ENCODE data around the gene CRADD.

Gene CRADD

GRCh38 chr12:93696462-93696861 lies 19.3 kb downstream of the CRADD start:
- Histone ChIP-seq H3K36me3 (ENCODE audit: control insufficient read depth, insufficient read depth, low read length, severe bottlenecking) (no peaks in the 10 kb centered on the region), H3K4me3 (ENCODE audit: low read length) (no peak overlapping the region), H3K9me3 (ENCODE audit: control insufficient read depth, low read length) (no peaks in the 10 kb centered on the region), H3K9ac (ENCODE audit: low read length) (no peak overlapping the region), H3K27me3 (replicated peaks; ENCODE audit: control insufficient read depth, insufficient read depth, low read length) (no peaks in the 10 kb centered on the region), H3K4me1 (ENCODE audit: control insufficient read depth, insufficient read depth, low read length) (peaks cover 29% of the 10 kb centered on the region)
- no peak for DNase-seq (ENCODE audit: low read depth)

GRCh38 chr12:93698307-93699092 lies 21.3 kb downstream of the CRADD start:
- Histone ChIP-seq H3K9ac (ENCODE audit: low read length) (peak overlapping the region; percentile 4), H3K4me3 (ENCODE audit: low read length) (no peak overlapping the region)
- peak; percentile 42 for DNase-seq (ENCODE audit: low read depth)

GRCh38 chr12:93699271-93700145 lies 22.3 kb downstream of the CRADD start:
- peaks cover 36% of the 10 kb centered on the region for H3K4me1 ChIP-seq (ENCODE audit: control insufficient read depth, insufficient read depth, low read length)
- no peak overlapping the region for H3K9ac ChIP-seq (ENCODE audit: low read length)
- no peaks in the 10 kb centered on the region for H3K9me3 ChIP-seq (ENCODE audit: control insufficient read depth, low read length)
- no peaks in the 10 kb centered on the region for H3K27me3 ChIP-seq (replicated peaks; ENCODE audit: control insufficient read depth, insufficient read depth, low read length)
- H3K36me3 ChIP-seq (ENCODE audit: control insufficient read depth, insufficient read depth, low read length, severe bottlenecking), result no peaks in the 10 kb centered on the region
- DNase-seq (ENCODE audit: low read depth), result peak; percentile 79
- no peak overlapping the region for H3K4me3 ChIP-seq (ENCODE audit: low read length)

More at GRCh38 chr12:93698307-93699092, 21.3 kb downstream of the CRADD start:
- Histone ChIP-seq H3K4me1 (ENCODE audit: control insufficient read depth, insufficient read depth, low read length) (peaks cover 30% of the 10 kb centered on the region), H3K9me3 (ENCODE audit: control insufficient read depth, low read length) (no peaks in the 10 kb centered on the region), H3K27me3 (replicated peaks; ENCODE audit: control insufficient read depth, insufficient read depth, low read length) (no peaks in the 10 kb centered on the region), H3K36me3 (ENCODE audit: control insufficient read depth, insufficient read depth, low read length, severe bottlenecking) (no peaks in the 10 kb centered on the region)

- Histone ChIP-seq H3K36me3 (ENCODE audit: control insufficient read depth, insufficient read depth, low read length, severe bottlenecking) (no peaks in the 10 kb centered on the region), H3K9me3 (ENCODE audit: control insufficient read depth, low read length) (no peaks in the 10 kb centered on the region), H3K4me1 (ENCODE audit: control insufficient read depth, insufficient read depth, low read length) (peaks cover 40% of the 10 kb centered on the region), H3K9ac (ENCODE audit: low read length) (no peak overlapping the region), H3K4me3 (ENCODE audit: low read length) (no peak overlapping the region), H3K27me3 (replicated peaks; ENCODE audit: control insufficient read depth, insufficient read depth, low read length) (no peaks in the 10 kb centered on the region)
- no peak for DNase-seq (ENCODE audit: low read depth)
Observed at GRCh38 chr12:93702707-93703315, 25.6 kb downstream of the CRADD start.

- Histone ChIP-seq H3K36me3 (ENCODE audit: control insufficient read depth, insufficient read depth, low read length, severe bottlenecking) (no peaks in the 10 kb centered on the region), H3K9me3 (ENCODE audit: control insufficient read depth, low read length) (peaks cover under 1% of the 10 kb centered on the region), H3K27me3 (replicated peaks; ENCODE audit: control insufficient read depth, insufficient read depth, low read length) (no peaks in the 10 kb centered on the region), H3K4me1 (ENCODE audit: control insufficient read depth, insufficient read depth, low read length) (peaks cover 28% of the 10 kb centered on the region), H3K9ac (ENCODE audit: low read length) (no peak overlapping the region), H3K4me3 (ENCODE audit: low read length) (no peak overlapping the region)
- DNase-seq (ENCODE audit: low read depth), result peak; percentile 18
Observed at GRCh38 chr12:93704122-93704521, 26.9 kb downstream of the CRADD start.

- Histone ChIP-seq H3K27me3 (replicated peaks; ENCODE audit: control insufficient read depth, insufficient read depth, low read length) (no peaks in the 10 kb centered on the region), H3K4me3 (ENCODE audit: low read length) (no peak overlapping the region), H3K4me1 (ENCODE audit: control insufficient read depth, insufficient read depth, low read length) (peaks cover 23% of the 10 kb centered on the region), H3K9ac (ENCODE audit: low read length) (no peak overlapping the region), H3K9me3 (ENCODE audit: control insufficient read depth, low read length) (peaks cover 5% of the 10 kb centered on the region), H3K36me3 (ENCODE audit: control insufficient read depth, insufficient read depth, low read length, severe bottlenecking) (no peaks in the 10 kb centered on the region)
- DNase-seq (ENCODE audit: low read depth), result no peak
Observed at GRCh38 chr12:93704625-93705024, 27.4 kb downstream of the CRADD start.

- Histone ChIP-seq H3K9ac (ENCODE audit: low read length) (no peak overlapping the region), H3K9me3 (ENCODE audit: control insufficient read depth, low read length) (peaks cover 9% of the 10 kb centered on the region), H3K36me3 (ENCODE audit: control insufficient read depth, insufficient read depth, low read length, severe bottlenecking) (no peaks in the 10 kb centered on the region), H3K4me1 (ENCODE audit: control insufficient read depth, insufficient read depth, low read length) (peaks cover 17% of the 10 kb centered on the region), H3K27me3 (replicated peaks; ENCODE audit: control insufficient read depth, insufficient read depth, low read length) (no peaks in the 10 kb centered on the region), H3K4me3 (ENCODE audit: low read length) (no peak overlapping the region)
- DNase-seq (ENCODE audit: low read depth), result no peak
Observed at GRCh38 chr12:93705237-93705636, 28.1 kb downstream of the CRADD start.

GRCh38 chr12:93706387-93706786 lies 29.2 kb downstream of the CRADD start:
- Histone ChIP-seq H3K9me3 (ENCODE audit: control insufficient read depth, low read length) (peaks cover 9% of the 10 kb centered on the region), H3K4me1 (ENCODE audit: control insufficient read depth, insufficient read depth, low read length) (peaks cover 13% of the 10 kb centered on the region), H3K4me3 (ENCODE audit: low read length) (no peak overlapping the region), H3K9ac (ENCODE audit: low read length) (no peak overlapping the region), H3K27me3 (replicated peaks; ENCODE audit: control insufficient read depth, insufficient read depth, low read length) (no peaks in the 10 kb centered on the region), H3K36me3 (ENCODE audit: control insufficient read depth, insufficient read depth, low read length, severe bottlenecking) (no peaks in the 10 kb centered on the region)
- DNase-seq (ENCODE audit: low read depth), result no peak

GRCh38 chr12:93706824-93707223 lies 29.6 kb downstream of the CRADD start:
- H3K4me1 ChIP-seq (ENCODE audit: control insufficient read depth, insufficient read depth, low read length), result peaks cover 10% of the 10 kb centered on the region
- no peaks in the 10 kb centered on the region for H3K36me3 ChIP-seq (ENCODE audit: control insufficient read depth, insufficient read depth, low read length, severe bottlenecking)
- H3K9me3 ChIP-seq (ENCODE audit: control insufficient read depth, low read length), result peaks cover 9% of the 10 kb centered on the region
- DNase-seq (ENCODE audit: low read depth), result no peak
- no peak overlapping the region for H3K4me3 ChIP-seq (ENCODE audit: low read length)
- H3K27me3 ChIP-seq (replicated peaks; ENCODE audit: control insufficient read depth, insufficient read depth, low read length), result no peaks in the 10 kb centered on the region
- no peak overlapping the region for H3K9ac ChIP-seq (ENCODE audit: low read length)

GRCh38 chr12:93707836-93708235 lies 30.7 kb downstream of the CRADD start:
- Histone ChIP-seq H3K4me3 (ENCODE audit: low read length) (no peak overlapping the region), H3K27me3 (replicated peaks; ENCODE audit: control insufficient read depth, insufficient read depth, low read length) (no peaks in the 10 kb centered on the region), H3K36me3 (ENCODE audit: control insufficient read depth, insufficient read depth, low read length, severe bottlenecking) (no peaks in the 10 kb centered on the region), H3K9ac (ENCODE audit: low read length) (no peak overlapping the region), H3K4me1 (ENCODE audit: control insufficient read depth, insufficient read depth, low read length) (peaks cover 10% of the 10 kb centered on the region), H3K9me3 (ENCODE audit: control insufficient read depth, low read length) (peaks cover 9% of the 10 kb centered on the region)
- no peak for DNase-seq (ENCODE audit: low read depth)

GRCh38 chr12:93708952-93709351 lies 31.8 kb downstream of the CRADD start:
- no peak overlapping the region for H3K4me3 ChIP-seq (ENCODE audit: low read length)
- no peak overlapping the region for H3K9ac ChIP-seq (ENCODE audit: low read length)
- no peaks in the 10 kb centered on the region for H3K36me3 ChIP-seq (ENCODE audit: control insufficient read depth, insufficient read depth, low read length, severe bottlenecking)
- no peaks in the 10 kb centered on the region for H3K27me3 ChIP-seq (replicated peaks; ENCODE audit: control insufficient read depth, insufficient read depth, low read length)
- H3K9me3 ChIP-seq (ENCODE audit: control insufficient read depth, low read length), result peaks cover 9% of the 10 kb centered on the region
- no peak for DNase-seq (ENCODE audit: low read depth)
- H3K4me1 ChIP-seq (ENCODE audit: control insufficient read depth, insufficient read depth, low read length), result peaks cover 12% of the 10 kb centered on the region
